Cortex of kidney (tissue), 1 donor: Measurements from ENCODE around the gene TPSG1.

Experiments used
- DNase-seq: peaks from one replicate; lab custom pipeline; 2025; lab: John Stamatoyannopoulos, UW

The TPSG1 gene

GRCh38 chr16:1176280-1176897 lies 48.7 kb downstream of the TPSG1 start:
- no peak for DNase-seq

- DNase-seq = no peak
Observed at GRCh38 chr16:1175566-1176279, 49.3 kb downstream of the TPSG1 start.

GRCh38 chr16:1174477-1175357 lies 50.4 kb downstream of the TPSG1 start:
- no peak for DNase-seq

DNA sequence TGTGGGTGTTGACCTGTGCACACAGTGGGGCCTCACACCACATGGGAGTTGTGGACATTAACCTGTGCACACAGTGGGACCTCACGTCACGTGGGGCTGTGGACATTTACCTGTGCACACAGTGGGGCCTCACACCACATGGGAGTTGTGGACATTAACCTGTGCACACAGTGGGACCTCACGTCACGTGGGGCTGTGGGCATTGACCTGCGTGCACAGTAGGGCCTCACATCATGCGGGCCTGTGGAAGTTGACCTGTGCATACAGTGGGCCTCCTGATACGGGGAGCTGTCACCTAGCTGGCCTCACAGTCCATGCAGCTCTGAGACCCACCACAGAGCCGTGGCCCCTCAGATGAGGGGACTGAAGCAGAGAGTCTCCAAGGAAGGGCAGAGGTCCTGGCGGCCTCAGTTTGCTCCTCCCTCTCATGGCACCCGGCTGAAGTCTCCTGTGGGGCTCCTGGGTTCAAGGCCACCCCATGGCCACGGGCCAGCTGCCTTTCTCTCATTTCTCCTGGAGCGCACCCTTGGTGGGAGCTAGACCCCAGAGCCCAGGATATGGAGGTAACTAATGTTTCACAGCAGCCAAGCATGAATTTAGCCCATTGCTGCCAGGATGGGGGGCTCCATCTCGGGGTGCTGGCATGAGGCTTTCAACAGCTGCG lies 51.1 kb downstream of the TPSG1 start:
- DNase-seq = no peak

GRCh38 chr16:1172651-1173050 lies 52.4 kb downstream of the TPSG1 start:
- DNase-seq = no peak

GRCh38 chr16:1171854-1172428 lies 53.1 kb downstream of the TPSG1 start:
- DNase-seq = no peak
